Common myeloid progenitor, CD34-positive (primary cell): ENCODE results near the gene C7.

Source experiments
- CTCF ChIA-PET: fragments of 350-600 bp; sonication (Branson Sonifier 250); formaldehyde crosslinking; loops from one replicate; lab custom pipeline; 2021; ENCODE audit warnings: antibody characterized with exemption; lab: Charles Lee
- POLR2A ChIA-PET: fragments of 350-600 bp; sonication (Branson Sonifier 250); formaldehyde crosslinking; loops from one replicate; lab custom pipeline; 2021; ENCODE audit warnings: antibody characterized with exemption; lab: Charles Lee
- DNase-seq, 3 donors: peaks; one replicate each; pipeline versions ENCODE4 v3.0.0 to v3.0.0-alpha.2; 2013
- H3K27ac ChIP-seq, 2 experiments: 1 replicate in 1 of 2; 2 replicates in 1 of 2; pipeline ENCODE4 v1.7.0; 2013; ENCODE audit warnings: inconsistent platforms in 2 of 2, low read length in 2 of 2, mild to moderate bottlenecking in 2 of 2, low read depth in 1 of 2, moderate library complexity in 1 of 2; ENCODE audit not compliant: severe bottlenecking in 2 of 2, insufficient read depth in 1 of 2, poor library complexity in 1 of 2
- H3K27me3 ChIP-seq, 5 experiments: replicated peaks in 2 of 5; 1 replicate in 3 of 5; 2 replicates in 2 of 5; pipeline versions ENCODE4 v1.6.1 to v1.7.0; 2013; ENCODE audit warnings: low read length in 4 of 5, mild to moderate bottlenecking in 2 of 5, moderate library complexity in 2 of 5, inconsistent platforms in 1 of 5; ENCODE audit not compliant: insufficient read depth in 5 of 5, control insufficient read depth in 4 of 5
- H3K36me3 ChIP-seq, 4 experiments: 1 replicate in 2 of 4; 2 replicates in 2 of 4; pipeline versions ENCODE4 v1.6.1 to v1.7.0; 2013; ENCODE audit warnings: low read length in 3 of 4, control low read depth in 1 of 4, mild to moderate bottlenecking in 1 of 4; ENCODE audit not compliant: control insufficient read depth in 4 of 4, insufficient read depth in 4 of 4
- H3K4me1 ChIP-seq, 4 experiments: 1 replicate in 3 of 4; 2 replicates in 1 of 4; pipeline versions ENCODE4 v1.6.1 to v1.7.1; 2013; ENCODE audit warnings: low read length in 3 of 4, mild to moderate bottlenecking in 3 of 4, control low read depth in 1 of 4, inconsistent platforms in 1 of 4, moderate library complexity in 1 of 4; ENCODE audit not compliant: control insufficient read depth in 4 of 4, insufficient read depth in 4 of 4; ENCODE audit errors: control extremely low read depth in 1 of 4
- H3K4me3 ChIP-seq, 7 experiments: 1 replicate in 4 of 7; 2 replicates in 3 of 7; pipeline versions ENCODE4 v1.5.1 to v1.7.0; 2013; ENCODE audit warnings: mild to moderate bottlenecking in 7 of 7, low read length in 6 of 7, moderate library complexity in 6 of 7, inconsistent platforms in 2 of 7, low read depth in 2 of 7, control low read depth in 1 of 7; ENCODE audit not compliant: insufficient read depth in 4 of 7, control insufficient read depth in 1 of 7; ENCODE audit errors: extremely low read depth in 1 of 7
- H3K9me3 ChIP-seq, 5 experiments: 1 replicate in 4 of 5; 2 replicates in 1 of 5; pipeline versions ENCODE4 v1.6.1 to v1.7.1; 2013; ENCODE audit warnings: low read length in 4 of 5, mild to moderate bottlenecking in 2 of 5, inconsistent platforms in 1 of 5, low read depth in 1 of 5, moderate library complexity in 1 of 5; ENCODE audit not compliant: control insufficient read depth in 4 of 5, insufficient read depth in 2 of 5; ENCODE audit errors: control extremely low read depth in 1 of 5
- WGBS: methylation state at CpG from one replicate; pipeline ENCODE4 v1.1.5; 2013; ENCODE audit not compliant: insufficient coverage; 5-methylcytosine and 5-hydroxymethylcytosine counted together

The C7 gene

GRCh38 chr5:40986666-40987065, 77.4 kb downstream of the C7 start:
- H3K4me1 ChIP-seq, result no peaks in the 10 kb centered on the region
- H3K27ac ChIP-seq, result no peak overlapping the region
- no peaks in the 10 kb centered on the region for H3K36me3 ChIP-seq
- no peak for DNase-seq
- H3K4me3 ChIP-seq, result no peak overlapping the region
- H3K9me3 ChIP-seq, result peaks cover 0 to 1% (median 0%) of the 10 kb centered on the region in 5 experiments
- POLR2A ChIA-PET, result no interaction called here
- 86% methylated on average over 2 of the region's 3 CpGs for WGBS
- CTCF ChIA-PET, result no interaction called here
- H3K27me3 ChIP-seq, result no peaks in the 10 kb centered on the region

- Histone ChIP-seq H3K27ac (no peak overlapping the region), H3K36me3 (no peaks in the 10 kb centered on the region), H3K4me1 (no peaks in the 10 kb centered on the region), H3K4me3 (no peak overlapping the region), H3K9me3 (peaks cover 0 to 1% (median 0%) of the 10 kb centered on the region in 5 experiments), H3K27me3 (no peaks in the 10 kb centered on the region)
- ChIA-PET CTCF (no interaction called here), POLR2A (no interaction called here)
- no peak for DNase-seq
These were observed 78.1 kb downstream of the C7 start for GRCh38 chr5:40987349-40987748.

GRCh38 chr5:40988746-40989510, 79.6 kb downstream of the C7 start:
- Histone ChIP-seq H3K36me3 (no peaks in the 10 kb centered on the region), H3K27ac (no peak overlapping the region), H3K4me1 (no peaks in the 10 kb centered on the region), H3K9me3 (peaks cover 0 to 1% (median 0%) of the 10 kb centered on the region in 5 experiments), H3K27me3 (no peaks in the 10 kb centered on the region), H3K4me3 (no peak overlapping the region)
- ChIA-PET POLR2A (interaction anchor here (0.7 kb wide), 1 partner anchor 31 kb away, joined by 5 read pairs; no protein-coding TSS in a partner anchor), CTCF (no interaction called here)
- DNase-seq, result no peak
- WGBS, result 100% methylated on average over 2 of the region's 8 CpGs

GRCh38 chr5:40991168-40991980, 82.1 kb downstream of the C7 start:
- no peak overlapping the region for H3K27ac ChIP-seq
- ChIA-PET POLR2A (no interaction called here), CTCF (no interaction called here)
- H3K4me1 ChIP-seq, result no peaks in the 10 kb centered on the region
- H3K36me3 ChIP-seq, result no peaks in the 10 kb centered on the region
- H3K27me3 ChIP-seq, result no peaks in the 10 kb centered on the region
- no peaks in the 10 kb centered on the region for H3K9me3 ChIP-seq
- H3K4me3 ChIP-seq, result no peak overlapping the region
- 86% methylated on average over 1 of the region's 2 CpGs for WGBS
- DNase-seq, result no peak

GRCh38 chr5:40991981-40992559, 82.8 kb downstream of the C7 start:
- 70% methylated on average over 3 of the region's 5 CpGs for WGBS
- DNase-seq, result no peak
- ChIA-PET CTCF (no interaction called here), POLR2A (no interaction called here)
- H3K36me3 ChIP-seq, result no peaks in the 10 kb centered on the region
- H3K9me3 ChIP-seq, result no peaks in the 10 kb centered on the region
- H3K27ac ChIP-seq, result no peak overlapping the region
- H3K4me1 ChIP-seq, result no peaks in the 10 kb centered on the region
- H3K27me3 ChIP-seq, result no peaks in the 10 kb centered on the region
- H3K4me3 ChIP-seq, result no peak overlapping the region

GRCh38 chr5:40995801-40996586, 86.7 kb downstream of the C7 start:
- WGBS, result 96% methylated on average over 5 of the region's 5 CpGs
- Histone ChIP-seq H3K4me3 (no peak overlapping the region), H3K27me3 (no peaks in the 10 kb centered on the region), H3K4me1 (no peaks in the 10 kb centered on the region), H3K36me3 (no peaks in the 10 kb centered on the region), H3K27ac (no peak overlapping the region), H3K9me3 (no peaks in the 10 kb centered on the region)
- no peak for DNase-seq
- ChIA-PET POLR2A (no interaction called here), CTCF (no interaction called here)
